ENCODE data around the gene XKR7.

The XKR7 gene

GRCh38 chr20:32051720-32052089 is 83.8 kb downstream of the XKR7 start:
- H3K27me3 ChIP-seq (ENCODE audit: control insufficient read depth in 1 of 2, insufficient read depth in 2 of 2, low read length in 2 of 2) = peaks cover 25 to 31% of the 10 kb centered on the region in 2 donors

GRCh38 chr20:32052090-32052777 is 84.3 kb downstream of the XKR7 start, which contains the start of gene HCK:
Gene HCK, plus strand, starts transcription at chr20:32052242.
- H3K9ac ChIP-seq (ENCODE audit: low read depth in 1 of 2, low read length in 2 of 2) = no peak within 1 kb of the TSS
- peaks cover 25 to 31% of the 10 kb centered on the region in 2 donors for H3K27me3 ChIP-seq (ENCODE audit: control insufficient read depth in 1 of 2, insufficient read depth in 2 of 2, low read length in 2 of 2)

More at GRCh38 chr20:32051720-32052089, 83.8 kb downstream of the XKR7 start:
- Histone ChIP-seq H3K4me1 (ENCODE audit: control insufficient read depth in 1 of 2, insufficient read depth in 2 of 2, low read length in 2 of 2) (no peaks in the 10 kb centered on the region), H3K4me3 (ENCODE audit: low read depth in 1 of 2, low read length in 2 of 2) (peak overlapping the region; percentile 39 to 58), H3K9me3 (ENCODE audit: control insufficient read depth in 1 of 2, low read length in 2 of 2) (no peaks in the 10 kb centered on the region), H3K27ac (ENCODE audit: low read depth, low read length) (no peak overlapping the region), H3K9ac (ENCODE audit: low read depth in 1 of 2, low read length in 2 of 2) (no peak overlapping the region), H3K36me3 (ENCODE audit: control insufficient read depth in 1 of 2, insufficient read depth in 2 of 2, low read length in 2 of 2) (no peaks in the 10 kb centered on the region)

GRCh38 chr20:32052778-32053362 is 84.9 kb downstream of the XKR7 start:
- Histone ChIP-seq H3K4me3 (ENCODE audit: low read depth in 1 of 2, low read length in 2 of 2) (peak overlapping the region; percentile 50 to 58), H3K36me3 (ENCODE audit: control insufficient read depth in 1 of 2, insufficient read depth in 2 of 2, low read length in 2 of 2) (no peaks in the 10 kb centered on the region), H3K27me3 (ENCODE audit: control insufficient read depth in 1 of 2, insufficient read depth in 2 of 2, low read length in 2 of 2) (peaks cover 28 to 31% of the 10 kb centered on the region in 2 donors), H3K9ac (ENCODE audit: low read depth in 1 of 2, low read length in 2 of 2) (no peak overlapping the region), H3K27ac (ENCODE audit: low read depth, low read length) (no peak overlapping the region), H3K9me3 (ENCODE audit: control insufficient read depth in 1 of 2, low read length in 2 of 2) (no peaks in the 10 kb centered on the region), H3K4me1 (ENCODE audit: control insufficient read depth in 1 of 2, insufficient read depth in 2 of 2, low read length in 2 of 2) (no peaks in the 10 kb centered on the region)

More at GRCh38 chr20:32052090-32052777, 84.3 kb downstream of the XKR7 start, which contains the start of gene HCK:
- Histone ChIP-seq H3K27ac (ENCODE audit: low read depth, low read length) (peak within 1 kb of the TSS; percentile 65), H3K36me3 (ENCODE audit: control insufficient read depth in 1 of 2, insufficient read depth in 2 of 2, low read length in 2 of 2) (no peaks in the 10 kb centered on the region), H3K4me3 (ENCODE audit: low read depth in 1 of 2, low read length in 2 of 2) (peak within 1 kb of the TSS; percentile 50 to 58), H3K4me1 (ENCODE audit: control insufficient read depth in 1 of 2, insufficient read depth in 2 of 2, low read length in 2 of 2) (no peaks in the 10 kb centered on the region), H3K9me3 (ENCODE audit: control insufficient read depth in 1 of 2, low read length in 2 of 2) (no peaks in the 10 kb centered on the region)

All from duodenal mucosa (tissue), 2 donors.